Mesothelial cell of epicardium (in vitro differentiated cells): ENCODE measurements around the gene PRPF8. TPM values are rescaled to one million over a fixed set of nuclear protein-coding genes. Genes with fewer than 3 reads are reported as not detected.

ENCODE experiments used
- DNase-seq, 2 experiments: peaks; one replicate each; pipeline ENCODE4 v3.0.0; 2021; ENCODE audit warnings: low spot score in 2 of 2; ENCODE audit not compliant: unreplicated experiment in 2 of 2
- H3K27ac Mint-ChIP-seq: 2 replicates; pipeline ENCODE4 v1.8.0; 2021; ENCODE audit warnings: mixed read lengths
- H3K27me3 Mint-ChIP-seq: 2 replicates; pipeline ENCODE4 v1.8.0; 2021; ENCODE audit warnings: low read depth, mixed read lengths
- H3K36me3 Mint-ChIP-seq: 2 replicates; pipeline ENCODE4 v1.8.0; 2021; ENCODE audit warnings: mixed read lengths
- H3K4me1 Mint-ChIP-seq: 2 replicates; pipeline ENCODE4 v1.8.0; 2021; ENCODE audit warnings: mixed read lengths
- H3K4me3 Mint-ChIP-seq: 2 replicates; pipeline ENCODE4 v1.8.0; 2021; ENCODE audit warnings: mild to moderate bottlenecking, moderate library complexity, mixed read lengths
- H3K9me3 Mint-ChIP-seq: 2 replicates; pipeline ENCODE4 v1.8.0; 2021; ENCODE audit warnings: mixed read lengths
- CTCF ChIP-seq: fragments of 200-600 bp; sonication (generic); IDR thresholded peaks from one replicate; pipeline ENCODE4 v1.5.0; 2021; ENCODE audit warnings: antibody characterized with exemption; ENCODE audit not compliant: unreplicated experiment
- total RNA-seq: library from RNA; stranded (reverse); gene quantifications from 3 replicates; pipeline ENCODE4 v1.2.1, GENCODE V29; 2021

Gene PRPF8
- total RNA-seq, 1 donor from 2014 or later = 354 TPM

- Mint-ChIP-seq H3K27ac (no peak within 1 kb of the TSS), H3K36me3 (no peaks in the 10 kb centered on the region), H3K9me3 (no peaks in the 10 kb centered on the region), H3K4me3 (peak within 1 kb of the TSS; percentile 80), H3K4me1 (peaks cover 27% of the 10 kb centered on the region), H3K27me3 (peaks cover 5% of the 10 kb centered on the region)
- TF ChIP-seq CTCF = no peak
- no peak for DNase-seq
These were observed 39.2 kb downstream of the PRPF8 start, which contains the start of gene SCARF1 for GRCh38 chr17:1645207-1646171. Gene SCARF1 (minus strand): TSS chr17:1645732. CDS start chr17:1645697, 35 bp downstream.

- Mint-ChIP-seq H3K9me3 (no peaks in the 10 kb centered on the region), H3K27ac (no peak overlapping the region), H3K36me3 (no peaks in the 10 kb centered on the region), H3K27me3 (peaks cover 5% of the 10 kb centered on the region), H3K4me3 (peak overlapping the region; percentile 80), H3K4me1 (peaks cover 27% of the 10 kb centered on the region)
- DNase-seq = no peak
- no peak for TF ChIP-seq CTCF
These were observed 40.0 kb downstream of the PRPF8 start for GRCh38 chr17:1644493-1645206.

DNA sequence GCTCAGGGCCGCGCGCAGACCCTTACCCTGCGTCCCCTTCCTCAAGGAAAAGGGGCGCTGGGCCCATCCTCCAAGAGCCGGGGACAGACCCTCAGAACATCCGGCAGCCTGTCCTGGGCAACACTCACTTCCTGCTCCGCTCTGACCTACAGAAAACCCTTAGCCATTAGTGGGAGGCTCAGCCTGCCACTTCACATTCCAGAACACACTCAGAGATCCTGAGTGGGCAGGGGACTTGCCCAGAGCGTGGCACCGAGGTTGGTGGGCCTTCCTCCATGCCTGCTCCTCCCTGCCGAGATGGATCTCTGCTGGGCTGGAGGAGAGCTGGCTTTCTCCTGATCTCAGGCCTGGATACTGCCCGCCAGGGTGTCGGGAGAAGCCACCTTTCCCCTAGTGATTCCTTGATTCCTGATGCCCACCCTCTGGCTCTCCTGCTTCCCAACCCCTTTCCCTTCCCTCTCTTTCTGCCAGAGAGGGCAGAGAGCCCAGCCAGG, 40.6 kb downstream of the PRPF8 start:
- H3K4me3 Mint-ChIP-seq = peak overlapping the region; percentile 80
- no peak for TF ChIP-seq CTCF
- H3K27me3 Mint-ChIP-seq = peaks cover 5% of the 10 kb centered on the region
- H3K27ac Mint-ChIP-seq = no peak overlapping the region
- H3K9me3 Mint-ChIP-seq = no peaks in the 10 kb centered on the region
- no peaks in the 10 kb centered on the region for H3K36me3 Mint-ChIP-seq
- no peak for DNase-seq
- H3K4me1 Mint-ChIP-seq = peaks cover 27% of the 10 kb centered on the region

- DNase-seq = peak; percentile 60 to 65
- H3K4me3 Mint-ChIP-seq = peak overlapping the region; percentile 80
- no peak for TF ChIP-seq CTCF
- H3K9me3 Mint-ChIP-seq = no peaks in the 10 kb centered on the region
- peaks cover 27% of the 10 kb centered on the region for H3K4me1 Mint-ChIP-seq
- no peak overlapping the region for H3K27ac Mint-ChIP-seq
- H3K27me3 Mint-ChIP-seq = peaks cover 5% of the 10 kb centered on the region
- H3K36me3 Mint-ChIP-seq = no peaks in the 10 kb centered on the region
These were observed 41.2 kb downstream of the PRPF8 start for GRCh38 chr17:1643293-1643998.

DNA sequence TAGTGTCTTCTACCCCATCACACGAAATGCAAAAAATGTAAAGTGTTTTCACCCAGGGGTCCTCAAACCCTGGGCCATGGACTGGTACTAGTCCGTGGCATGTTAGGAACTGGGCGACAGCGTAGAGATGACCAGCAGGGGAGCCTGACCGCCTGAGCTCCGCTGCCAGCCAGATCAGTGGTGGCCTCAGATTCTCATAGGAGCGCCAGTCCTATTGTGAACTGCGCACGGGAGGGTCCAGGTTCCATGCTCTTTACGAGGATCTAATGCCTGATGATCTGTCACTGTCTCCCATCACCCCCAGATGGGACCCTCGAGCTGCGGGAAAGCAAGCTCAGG, 43.6 kb downstream of the PRPF8 start:
- Mint-ChIP-seq H3K27ac (peak overlapping the region; percentile 3), H3K4me1 (peaks cover 19% of the 10 kb centered on the region), H3K4me3 (no peak overlapping the region), H3K27me3 (peaks cover 5% of the 10 kb centered on the region), H3K9me3 (no peaks in the 10 kb centered on the region), H3K36me3 (no peaks in the 10 kb centered on the region)
- DNase-seq = no peak
- no peak for TF ChIP-seq CTCF
